Measurements from ENCODE around the gene GMDS. TPM values are rescaled to one million over a fixed set of nuclear protein-coding genes. Genes with fewer than 3 reads are reported as not detected.

The GMDS gene
- total RNA-seq, 1 experiment from 2014 or later: 27.6 TPM

GRCh38 chr6:1890987-1891386 is 354.4 kb downstream of the GMDS start:
- Mint-ChIP-seq H3K36me3 (ENCODE audit: insufficient read depth in 1 of 3, low read depth in 3 of 3) (no peaks in the 10 kb centered on the region), H3K9me3 (no peaks in the 10 kb centered on the region)
- H3K27ac ChIP-seq (ENCODE audit: insufficient read length, low read depth, low read length): no peak overlapping the region

More at GRCh38 chr6:1890987-1891386, 354.4 kb downstream of the GMDS start:
- H3K4me1 Mint-ChIP-seq: peaks cover 2 to 9% of the 10 kb centered on the region in 2 experiments
- Histone ChIP-seq H4K8ac (replicated peaks; ENCODE audit: insufficient read length, low read depth, low read length) (no peak overlapping the region), H2AFZ (ENCODE audit: low read length) (no peak overlapping the region), H3K18ac (ENCODE audit: insufficient read length, low read depth, low read length) (no peak overlapping the region), H3K4me2 (ENCODE audit: insufficient read depth, insufficient read length, low read length) (no peak overlapping the region), H3K14ac (ENCODE audit: insufficient read depth, low read length) (no peak overlapping the region), H3K23me2 (ENCODE audit: insufficient read length, low read depth, low read length, poor library complexity, severe bottlenecking) (no peaks in the 10 kb centered on the region), H3K56ac (ENCODE audit: insufficient read length, low read depth, low read length) (no peak overlapping the region), H4K91ac (ENCODE audit: insufficient read length, low read depth, low read length) (no peak overlapping the region), H2BK12ac (ENCODE audit: insufficient read length, low read depth, low read length) (no peak overlapping the region), H2BK20ac (ENCODE audit: low read depth, low read length, poor library complexity, severe bottlenecking) (no peak overlapping the region), H2BK15ac (ENCODE audit: low read depth, low read length) (no peak overlapping the region), H2BK120ac (ENCODE audit: low read depth, low read length, poor library complexity, severe bottlenecking) (no peak overlapping the region), H3K9me3 (ENCODE audit: control insufficient read depth, low read depth, low read length) (no peaks in the 10 kb centered on the region), H3T11ph (ENCODE audit: low read length) (no peak overlapping the region), H3K79me2 (ENCODE audit: insufficient read depth, low read length) (no peaks in the 10 kb centered on the region), H3K4me1 (ENCODE audit: insufficient read depth, low read length) (no peaks in the 10 kb centered on the region), H3K79me1 (ENCODE audit: insufficient read depth, low read depth, low read length, poor library complexity, severe bottlenecking) (no peaks in the 10 kb centered on the region), H4K20me1 (ENCODE audit: control insufficient read depth, insufficient read depth, insufficient read length) (no peaks in the 10 kb centered on the region), H2BK5ac (ENCODE audit: insufficient read length, low read length) (no peak overlapping the region), H3K27me3 (ENCODE audit: insufficient read depth, low read length) (no peaks in the 10 kb centered on the region), H2AK5ac (ENCODE audit: insufficient read length, low read length) (no peak overlapping the region), H3K9ac (ENCODE audit: extremely low read depth, insufficient read length, low read length) (no peak overlapping the region), H3K4ac (ENCODE audit: low read depth, low read length) (no peak overlapping the region), H4K5ac (ENCODE audit: insufficient read length, low read depth, low read length) (no peak overlapping the region), H3K23ac (ENCODE audit: insufficient read length, low read depth, low read length) (no peak overlapping the region)
- H3K27ac Mint-ChIP-seq: no peak overlapping the region
- TF ChIP-seq CTCF (conservative IDR thresholded peaks at IDR 0.05): no peak
- H3K27me3 Mint-ChIP-seq (ENCODE audit: low read depth): no peaks in the 10 kb centered on the region
- no peak for DNase-seq
- WGBS (ENCODE audit: extremely low coverage, insufficient read length, low lambda C conversion rate): no CpG with 5 or more reads among the region's 2 CpGs
- H3K4me3 Mint-ChIP-seq: no peak overlapping the region
